Cardiac fibroblast (primary cell): Measurements from ENCODE around the gene TBX2.

Experiments used
- DNase-seq, 2 donors: peaks; one replicate each; pipeline versions ENCODE4 v3.0.0 to v3.0.0-alpha.2; 2010; ENCODE audit warnings: low read depth in 2 of 2
- H3K4me3 ChIP-seq, 2 donors: replicated peaks in 1 of 2; 1 replicate in 1 of 2; 2 replicates in 1 of 2; pipeline ENCODE4 v1.5.1; 2011; ENCODE audit warnings: low read depth in 2 of 2, low read length in 2 of 2, mild to moderate bottlenecking in 2 of 2, moderate library complexity in 1 of 2
- CTCF ChIP-seq: IDR thresholded peaks from one replicate; pipeline ENCODE4 v1.5.1; 2011; ENCODE audit warnings: low read depth, mild to moderate bottlenecking, low read length, inconsistent platforms

TBX2 gene

GRCh38 chr17:61412860-61413660 lies 13.4 kb downstream of the TBX2 start:
- H3K4me3 ChIP-seq = peak overlapping the region; percentile 46 to 63
- TF ChIP-seq CTCF = no peak
- peak in 1 of 2 donors; percentile 16 for DNase-seq

GRCh38 chr17:61413661-61414126 lies 14.1 kb downstream of the TBX2 start:
- peak overlapping the region in 1 of 2 donors; percentile 63 for H3K4me3 ChIP-seq
- DNase-seq = no peak
- TF ChIP-seq CTCF = no peak

- no peak overlapping the region for H3K4me3 ChIP-seq
- no peak for TF ChIP-seq CTCF
- DNase-seq = peak; percentile 18 to 49
These were observed 14.7 kb downstream of the TBX2 start for GRCh38 chr17:61414141-61414935.

GRCh38 chr17:61414936-61415251 lies 15.3 kb downstream of the TBX2 start:
- TF ChIP-seq CTCF = no peak
- no peak overlapping the region for H3K4me3 ChIP-seq
- no peak for DNase-seq

GRCh38 chr17:61415374-61416210 lies 15.9 kb downstream of the TBX2 start:
- peak in 1 of 2 donors; percentile 40 for DNase-seq
- no peak for TF ChIP-seq CTCF
- no peak overlapping the region for H3K4me3 ChIP-seq

GRCh38 chr17:61416211-61416539 lies 16.5 kb downstream of the TBX2 start:
- H3K4me3 ChIP-seq = no peak overlapping the region
- DNase-seq = peak in 1 of 2 donors; percentile 11
- no peak for TF ChIP-seq CTCF
